Activated T-cell treated with anti-CD3 and anti-CD28 coated beads, Interleukin-2, amount 50 U/mL, for 24 hours (primary cell): ENCODE measurements around the gene SLF2.

Experiments used
- DNase-seq: peaks from one replicate; pipeline ENCODE4 v3.0.0-alpha.2; 2020
- H3K27ac Mint-ChIP-seq: 2 replicates; pipeline ENCODE4 v1.8.0; 2020; ENCODE audit warnings: mild to moderate bottlenecking, mixed read lengths
- H3K27me3 Mint-ChIP-seq: 2 replicates; pipeline ENCODE4 v1.8.0; 2020; ENCODE audit warnings: mixed read lengths
- H3K36me3 Mint-ChIP-seq: 2 replicates; pipeline ENCODE4 v1.8.0; 2020; ENCODE audit warnings: low read depth, mixed read lengths
- H3K4me1 Mint-ChIP-seq: 2 replicates; pipeline ENCODE4 v1.8.0; 2020; ENCODE audit warnings: low read depth, mixed read lengths
- H3K4me3 Mint-ChIP-seq: 2 replicates; pipeline ENCODE4 v1.8.0; 2020; ENCODE audit warnings: mild to moderate bottlenecking, moderate library complexity, mixed read lengths
- H3K9me3 Mint-ChIP-seq: 2 replicates; pipeline ENCODE4 v1.8.0; 2020; ENCODE audit warnings: mixed read lengths

Gene SLF2

GRCh38 chr10:100886963-100887362 is 25.8 kb upstream of the SLF2 start:
- H3K27ac Mint-ChIP-seq = no peak overlapping the region
- no peaks in the 10 kb centered on the region for H3K9me3 Mint-ChIP-seq
- no peaks in the 10 kb centered on the region for H3K4me1 Mint-ChIP-seq
- DNase-seq = no peak
- H3K36me3 Mint-ChIP-seq = no peaks in the 10 kb centered on the region
- H3K4me3 Mint-ChIP-seq = no peak overlapping the region
- H3K27me3 Mint-ChIP-seq = peaks cover 25% of the 10 kb centered on the region

GRCh38 chr10:100887761-100888296 is 24.9 kb upstream of the SLF2 start:
- H3K4me1 Mint-ChIP-seq = no peaks in the 10 kb centered on the region
- H3K27ac Mint-ChIP-seq = no peak overlapping the region
- H3K27me3 Mint-ChIP-seq = peaks cover 30% of the 10 kb centered on the region
- DNase-seq = no peak
- H3K4me3 Mint-ChIP-seq = no peak overlapping the region
- no peaks in the 10 kb centered on the region for H3K36me3 Mint-ChIP-seq
- no peaks in the 10 kb centered on the region for H3K9me3 Mint-ChIP-seq

GRCh38 chr10:100888957-100889356 is 23.8 kb upstream of the SLF2 start:
- Mint-ChIP-seq H3K36me3 (no peaks in the 10 kb centered on the region), H3K4me3 (no peak overlapping the region), H3K27ac (no peak overlapping the region), H3K4me1 (no peaks in the 10 kb centered on the region), H3K27me3 (peaks cover 32% of the 10 kb centered on the region), H3K9me3 (no peaks in the 10 kb centered on the region)
- no peak for DNase-seq

GRCh38 chr10:100889546-100889945 is 23.2 kb upstream of the SLF2 start:
- Mint-ChIP-seq H3K27me3 (peaks cover 33% of the 10 kb centered on the region), H3K27ac (no peak overlapping the region), H3K9me3 (no peaks in the 10 kb centered on the region), H3K4me3 (no peak overlapping the region), H3K4me1 (no peaks in the 10 kb centered on the region), H3K36me3 (no peaks in the 10 kb centered on the region)
- no peak for DNase-seq

GRCh38 chr10:100890141-100890672 is 22.6 kb upstream of the SLF2 start:
- no peak for DNase-seq
- Mint-ChIP-seq H3K4me1 (no peaks in the 10 kb centered on the region), H3K27ac (no peak overlapping the region), H3K4me3 (no peak overlapping the region), H3K36me3 (no peaks in the 10 kb centered on the region), H3K9me3 (no peaks in the 10 kb centered on the region), H3K27me3 (peaks cover 34% of the 10 kb centered on the region)

GRCh38 chr10:100890673-100891317 is 22.0 kb upstream of the SLF2 start:
- H3K27me3 Mint-ChIP-seq = peaks cover 36% of the 10 kb centered on the region
- no peaks in the 10 kb centered on the region for H3K9me3 Mint-ChIP-seq
- H3K4me3 Mint-ChIP-seq = no peak overlapping the region
- no peaks in the 10 kb centered on the region for H3K4me1 Mint-ChIP-seq
- no peaks in the 10 kb centered on the region for H3K36me3 Mint-ChIP-seq
- no peak overlapping the region for H3K27ac Mint-ChIP-seq
- no peak for DNase-seq

- H3K36me3 Mint-ChIP-seq = no peaks in the 10 kb centered on the region
- H3K27me3 Mint-ChIP-seq = peaks cover 44% of the 10 kb centered on the region
- H3K27ac Mint-ChIP-seq = no peak overlapping the region
- no peaks in the 10 kb centered on the region for H3K4me1 Mint-ChIP-seq
- no peaks in the 10 kb centered on the region for H3K9me3 Mint-ChIP-seq
- no peak overlapping the region for H3K4me3 Mint-ChIP-seq
- no peak for DNase-seq
Observed at GRCh38 chr10:100894033-100894432, 18.7 kb upstream of the SLF2 start.

- Mint-ChIP-seq H3K4me3 (no peak overlapping the region), H3K27me3 (peaks cover 38% of the 10 kb centered on the region), H3K9me3 (no peaks in the 10 kb centered on the region), H3K27ac (no peak overlapping the region), H3K36me3 (no peaks in the 10 kb centered on the region), H3K4me1 (no peaks in the 10 kb centered on the region)
- DNase-seq = no peak
Observed at GRCh38 chr10:100894589-100895294, 18.0 kb upstream of the SLF2 start.

- Mint-ChIP-seq H3K4me1 (no peaks in the 10 kb centered on the region), H3K4me3 (no peak overlapping the region), H3K27me3 (peaks cover 36% of the 10 kb centered on the region), H3K27ac (no peak overlapping the region), H3K9me3 (no peaks in the 10 kb centered on the region), H3K36me3 (no peaks in the 10 kb centered on the region)
- DNase-seq = no peak
Observed at GRCh38 chr10:100895346-100895745, 17.4 kb upstream of the SLF2 start.

GRCh38 chr10:100895896-100896295 is 16.9 kb upstream of the SLF2 start:
- H3K27me3 Mint-ChIP-seq = peaks cover 31% of the 10 kb centered on the region
- no peak overlapping the region for H3K4me3 Mint-ChIP-seq

GRCh38 chr10:100896876-100897461 is 15.8 kb upstream of the SLF2 start:
- Mint-ChIP-seq H3K27ac (no peak overlapping the region), H3K4me1 (no peaks in the 10 kb centered on the region), H3K36me3 (no peaks in the 10 kb centered on the region), H3K9me3 (no peaks in the 10 kb centered on the region), H3K27me3 (peaks cover 34% of the 10 kb centered on the region), H3K4me3 (no peak overlapping the region)
- DNase-seq = no peak

More at GRCh38 chr10:100895896-100896295, 16.9 kb upstream of the SLF2 start:
- no peak for DNase-seq
- Mint-ChIP-seq H3K4me1 (no peaks in the 10 kb centered on the region), H3K27ac (no peak overlapping the region), H3K36me3 (no peaks in the 10 kb centered on the region), H3K9me3 (no peaks in the 10 kb centered on the region)

GRCh38 chr10:100897976-100898375 is 14.8 kb upstream of the SLF2 start:
- no peak overlapping the region for H3K4me3 Mint-ChIP-seq
- peaks cover 29% of the 10 kb centered on the region for H3K27me3 Mint-ChIP-seq
- no peaks in the 10 kb centered on the region for H3K36me3 Mint-ChIP-seq
- no peak overlapping the region for H3K27ac Mint-ChIP-seq
- no peak for DNase-seq
- no peaks in the 10 kb centered on the region for H3K4me1 Mint-ChIP-seq
- H3K9me3 Mint-ChIP-seq = no peaks in the 10 kb centered on the region

- H3K9me3 Mint-ChIP-seq = no peaks in the 10 kb centered on the region
- no peak for DNase-seq
- no peak overlapping the region for H3K27ac Mint-ChIP-seq
- H3K36me3 Mint-ChIP-seq = no peaks in the 10 kb centered on the region
- peaks cover 30% of the 10 kb centered on the region for H3K27me3 Mint-ChIP-seq
- H3K4me3 Mint-ChIP-seq = no peak overlapping the region
- H3K4me1 Mint-ChIP-seq = no peaks in the 10 kb centered on the region
Observed at GRCh38 chr10:100899171-100899570, 13.6 kb upstream of the SLF2 start.

- Mint-ChIP-seq H3K36me3 (no peaks in the 10 kb centered on the region), H3K27ac (no peak overlapping the region), H3K27me3 (peaks cover 27% of the 10 kb centered on the region), H3K4me1 (no peaks in the 10 kb centered on the region), H3K9me3 (no peaks in the 10 kb centered on the region), H3K4me3 (no peak overlapping the region)
- no peak for DNase-seq
Observed at GRCh38 chr10:100901051-100901450, 11.7 kb upstream of the SLF2 start.

- Mint-ChIP-seq H3K9me3 (no peaks in the 10 kb centered on the region), H3K36me3 (no peaks in the 10 kb centered on the region), H3K27me3 (peaks cover 23% of the 10 kb centered on the region), H3K4me3 (no peak overlapping the region), H3K27ac (no peak overlapping the region), H3K4me1 (peaks cover 4% of the 10 kb centered on the region)
- DNase-seq = no peak
Observed at GRCh38 chr10:100902622-100903021, 10.1 kb upstream of the SLF2 start.
